Measurements from ENCODE around the gene PLEKHJ1. TPM values are rescaled to one million over a fixed set of nuclear protein-coding genes. Genes with fewer than 3 reads are reported as not detected.

Gene PLEKHJ1
- total RNA-seq, 3 donors from 2014 or later, result 44.6 to 52.8 (median 47.4) TPM

DNA sequence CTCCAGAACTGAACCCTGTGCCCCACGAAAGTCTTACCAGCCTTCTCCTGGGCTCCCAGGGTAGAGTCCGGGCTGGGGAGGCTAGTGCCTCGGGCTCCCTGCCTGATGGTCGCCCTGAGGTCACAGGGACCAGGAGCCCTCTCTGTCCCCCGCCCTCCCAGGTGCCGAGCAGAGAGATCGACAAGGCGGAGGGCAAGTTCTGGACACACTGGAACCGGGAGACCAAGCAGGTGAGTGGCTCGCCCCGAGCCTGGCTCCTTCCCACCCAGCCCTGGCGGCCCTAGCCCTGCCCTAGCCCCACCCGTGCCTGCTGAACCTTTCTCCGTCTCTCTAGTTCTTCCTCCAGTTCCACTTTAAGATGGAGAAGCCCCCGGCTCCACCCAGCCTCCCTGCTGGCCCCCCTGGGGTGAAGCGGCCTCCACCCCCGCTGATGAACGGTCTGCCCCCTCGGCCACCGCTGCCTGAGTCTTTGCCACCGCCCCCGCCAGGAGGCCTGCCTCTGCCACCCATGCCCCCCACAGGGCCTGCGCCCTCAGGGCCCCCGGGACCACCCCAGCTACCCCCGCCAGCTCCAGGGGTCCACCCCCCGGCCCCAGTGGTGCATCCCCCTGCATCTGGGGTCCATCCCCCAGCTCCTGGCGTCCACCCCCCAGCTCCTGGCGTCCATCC is 11.4 kb upstream of the PLEKHJ1 start:
- H3K27me3 ChIP-seq, result peaks cover 10 to 35% of the 10 kb centered on the region in 2 donors
- H3K4me1 ChIP-seq, result peaks cover 6 to 13% of the 10 kb centered on the region in 2 donors
- DNase-seq (ENCODE audit: low spot score in 2 of 2), result no peak
- H3K9me3 ChIP-seq, result no peaks in the 10 kb centered on the region
- no peak overlapping the region for H3K27ac ChIP-seq
- H3K36me3 ChIP-seq, result peaks cover 27% of the 10 kb centered on the region
- H3K4me3 ChIP-seq, result no peak overlapping the region
- intact Hi-C loops (cut with DNase I; ENCODE audit: low total_unique reads), result loop anchor here (5.0 kb wide), 1 partner anchor 585 kb away; no protein-coding TSS in a partner anchor
- TF ChIP-seq POLR2AphosphoS5 (IDR thresholded peaks at IDR 0.05), result no peak
- TF ChIP-seq POLR2A (IDR thresholded peaks at IDR 0.05), result no peak
- TF ChIP-seq, protein P1, sequence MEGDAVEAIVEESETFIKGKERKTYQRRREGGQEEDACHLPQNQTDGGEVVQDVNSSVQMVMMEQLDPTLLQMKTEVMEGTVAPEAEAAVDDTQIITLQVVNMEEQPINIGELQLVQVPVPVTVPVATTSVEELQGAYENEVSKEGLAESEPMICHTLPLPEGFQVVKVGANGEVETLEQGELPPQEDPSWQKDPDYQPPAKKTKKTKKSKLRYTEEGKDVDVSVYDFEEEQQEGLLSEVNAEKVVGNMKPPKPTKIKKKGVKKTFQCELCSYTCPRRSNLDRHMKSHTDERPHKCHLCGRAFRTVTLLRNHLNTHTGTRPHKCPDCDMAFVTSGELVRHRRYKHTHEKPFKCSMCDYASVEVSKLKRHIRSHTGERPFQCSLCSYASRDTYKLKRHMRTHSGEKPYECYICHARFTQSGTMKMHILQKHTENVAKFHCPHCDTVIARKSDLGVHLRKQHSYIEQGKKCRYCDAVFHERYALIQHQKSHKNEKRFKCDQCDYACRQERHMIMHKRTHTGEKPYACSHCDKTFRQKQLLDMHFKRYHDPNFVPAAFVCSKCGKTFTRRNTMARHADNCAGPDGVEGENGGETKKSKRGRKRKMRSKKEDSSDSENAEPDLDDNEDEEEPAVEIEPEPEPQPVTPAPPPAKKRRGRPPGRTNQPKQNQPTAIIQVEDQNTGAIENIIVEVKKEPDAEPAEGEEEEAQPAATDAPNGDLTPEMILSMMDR (IDR thresholded peaks at IDR 0.05), result no peak

DNA sequence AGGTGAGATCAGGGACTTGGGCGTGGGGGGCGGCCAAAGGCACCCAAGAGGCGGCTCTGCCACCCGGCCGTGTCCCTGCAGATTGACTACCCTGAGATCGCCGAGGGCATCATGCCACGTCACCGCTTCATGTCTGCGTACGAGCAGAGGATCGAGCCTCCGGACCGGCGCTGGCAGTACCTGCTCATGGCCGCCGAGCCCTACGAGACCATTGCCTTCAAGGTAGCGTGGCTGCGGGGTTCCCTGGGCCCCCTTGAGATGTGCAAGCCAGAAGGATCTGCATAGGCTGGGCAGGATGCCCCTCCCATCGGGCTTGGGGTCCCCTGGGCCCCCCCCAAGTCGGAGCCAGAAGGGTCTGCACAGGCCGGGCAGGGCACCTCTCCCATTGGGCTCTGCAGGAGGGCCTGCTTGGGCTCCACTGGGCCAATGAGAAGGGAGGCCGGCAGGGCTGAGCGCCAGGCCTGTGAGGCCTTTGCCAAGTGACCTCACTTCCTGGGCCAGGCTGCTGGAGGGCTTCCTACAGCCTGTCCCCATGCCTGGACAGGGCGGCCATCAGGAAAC is 10.8 kb upstream of the PLEKHJ1 start:
- Histone ChIP-seq H3K9me3 (no peaks in the 10 kb centered on the region), H3K4me3 (no peak overlapping the region), H3K36me3 (peaks cover 27% of the 10 kb centered on the region), H3K27ac (no peak overlapping the region), H3K4me1 (peaks cover 6 to 17% of the 10 kb centered on the region in 2 donors), H3K27me3 (peaks cover 3 to 28% of the 10 kb centered on the region in 2 donors)
- intact Hi-C loops (cut with DNase I; ENCODE audit: low total_unique reads), result loop anchor here (5.0 kb wide), 1 partner anchor 585 kb away; no protein-coding TSS in a partner anchor
- no peak for DNase-seq (ENCODE audit: low spot score in 2 of 2)
- TF ChIP-seq POLR2AphosphoS5 (IDR thresholded peaks at IDR 0.05) (no peak), POLR2A (IDR thresholded peaks at IDR 0.05) (no peak)
- TF ChIP-seq, protein P1 (IDR thresholded peaks at IDR 0.05), result no peak

DNA sequence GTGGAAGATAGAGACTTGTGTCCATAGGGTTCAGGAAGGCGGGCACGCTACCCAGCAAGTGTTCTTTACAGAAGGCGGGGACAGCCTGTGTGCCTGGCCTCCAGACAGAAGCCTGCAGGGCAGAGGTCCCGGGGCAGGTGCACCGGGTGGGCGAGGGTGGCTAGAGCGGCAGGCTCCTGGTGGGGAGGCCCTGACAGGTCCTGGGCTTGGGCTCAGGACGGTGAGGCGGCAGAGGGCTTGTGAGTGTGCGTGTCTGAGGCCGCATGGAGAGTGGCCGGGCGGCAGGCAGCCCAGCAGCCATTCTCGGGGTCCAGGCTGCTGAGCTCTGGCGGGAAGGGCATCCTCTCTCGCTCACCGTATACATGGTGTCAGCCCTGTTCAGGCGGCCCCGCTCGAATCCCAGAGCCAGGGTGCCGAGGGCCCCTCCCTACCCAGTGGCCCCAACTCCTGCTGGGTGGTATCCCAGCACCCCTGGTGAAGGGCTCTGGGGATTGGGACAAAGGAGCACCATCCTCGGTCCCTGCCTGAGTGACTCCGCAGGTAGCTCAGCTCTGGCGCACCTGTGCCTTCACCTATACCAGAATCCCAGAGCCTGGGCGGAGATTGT is 10.0 kb upstream of the PLEKHJ1 start:
- H3K36me3 ChIP-seq, result peaks cover 27% of the 10 kb centered on the region
- intact Hi-C loops (cut with DNase I; ENCODE audit: low total_unique reads), result loop anchor here (5.0 kb wide), 1 partner anchor 586 kb away; no protein-coding TSS in a partner anchor

DNA sequence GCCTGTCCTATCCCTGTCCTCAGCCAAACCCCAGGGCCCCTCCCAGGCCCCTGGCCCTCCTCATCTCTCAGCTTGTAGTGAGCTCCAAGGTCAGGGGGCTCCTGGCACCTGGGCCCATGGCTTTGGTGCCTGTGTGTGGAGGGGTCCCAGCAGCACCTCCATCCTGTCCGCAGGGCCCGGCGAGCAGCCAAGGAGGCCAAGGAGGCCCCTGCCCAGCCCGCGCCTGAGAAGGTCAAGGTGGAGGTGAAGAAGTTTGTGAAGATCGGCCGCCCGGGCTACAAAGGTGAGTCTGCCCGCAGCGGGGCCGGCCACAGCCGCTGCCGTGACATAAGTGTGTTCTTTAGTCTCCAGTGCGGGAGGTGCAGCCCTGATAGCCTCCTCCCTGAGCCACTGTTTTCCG is 9.1 kb upstream of the PLEKHJ1 start:
- Histone ChIP-seq H3K4me3 (no peak overlapping the region), H3K27me3 (peaks cover 0 to 12% of the 10 kb centered on the region in 2 donors), H3K9me3 (no peaks in the 10 kb centered on the region), H3K4me1 (peaks cover 11 to 18% of the 10 kb centered on the region in 2 donors), H3K36me3 (peaks cover 27% of the 10 kb centered on the region), H3K27ac (no peak overlapping the region)
- intact Hi-C loops (cut with DNase I; ENCODE audit: low total_unique reads), result loop anchor here (5.0 kb wide), 1 partner anchor 587 kb away; no protein-coding TSS in a partner anchor
- TF ChIP-seq POLR2A (IDR thresholded peaks at IDR 0.05), result no peak
- TF ChIP-seq, protein P1 (IDR thresholded peaks at IDR 0.05), result no peak
- no peak for TF ChIP-seq POLR2AphosphoS5 (IDR thresholded peaks at IDR 0.05)
- DNase-seq (ENCODE audit: low spot score in 2 of 2), result no peak

More for the DNA sequence above, 10.0 kb upstream of the PLEKHJ1 start:
- H3K27ac ChIP-seq, result no peak overlapping the region
- H3K9me3 ChIP-seq, result no peaks in the 10 kb centered on the region
- no peak for DNase-seq (ENCODE audit: low spot score in 2 of 2)
- TF ChIP-seq, protein P1 (IDR thresholded peaks at IDR 0.05), result no peak
- TF ChIP-seq POLR2AphosphoS5 (IDR thresholded peaks at IDR 0.05) (no peak), POLR2A (IDR thresholded peaks at IDR 0.05) (no peak)
- peaks cover 8 to 17% of the 10 kb centered on the region in 2 donors for H3K4me1 ChIP-seq
- peaks cover 0 to 20% of the 10 kb centered on the region in 2 donors for H3K27me3 ChIP-seq
- H3K4me3 ChIP-seq, result no peak overlapping the region

DNA sequence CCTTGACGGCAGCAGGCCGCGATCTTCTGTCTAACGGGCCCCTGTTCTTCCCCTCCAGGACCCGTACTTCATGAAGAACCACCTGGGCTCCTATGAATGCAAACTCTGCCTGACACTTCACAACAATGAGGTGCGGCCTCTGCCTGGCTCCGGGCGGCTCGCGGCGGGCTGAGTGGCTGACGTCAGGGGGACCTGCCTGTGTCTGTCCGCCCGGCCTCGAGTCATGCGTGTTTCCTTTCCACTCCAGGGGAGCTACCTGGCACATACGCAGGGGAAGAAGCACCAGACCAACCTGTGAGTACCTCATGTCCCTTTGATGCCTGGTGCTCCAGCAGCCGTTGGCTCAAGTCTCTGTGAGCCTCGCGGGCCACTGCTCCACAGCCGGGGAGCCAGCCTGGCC is 8.4 kb upstream of the PLEKHJ1 start:
- Histone ChIP-seq H3K9me3 (no peaks in the 10 kb centered on the region), H3K27me3 (peaks cover 0 to 4% of the 10 kb centered on the region in 2 donors), H3K4me1 (peaks cover 18% of the 10 kb centered on the region in 2 donors), H3K4me3 (no peak overlapping the region), H3K36me3 (peaks cover 27% of the 10 kb centered on the region), H3K27ac (no peak overlapping the region)
- DNase-seq (ENCODE audit: low spot score in 2 of 2), result no peak
- no peak for TF ChIP-seq POLR2A (IDR thresholded peaks at IDR 0.05)
- TF ChIP-seq, protein P1 (IDR thresholded peaks at IDR 0.05), result no peak
- no peak for TF ChIP-seq POLR2AphosphoS5 (IDR thresholded peaks at IDR 0.05)
- intact Hi-C loops (cut with DNase I; ENCODE audit: low total_unique reads), result no loop called here
